OCI-LY3 (cell line): ENCODE measurements around the gene SEPTIN12.

Experiments
- EZH2phosphoT487 ChIP-seq: fragments of 200-600 bp; shearing (Covaris generic); IDR thresholded peaks from 2 replicates; pipeline ENCODE4 v1.6.1; 2018; ENCODE audit warnings: antibody characterized with exemption, mixed run types, low read depth
- TF ChIP-seq, protein P1 (sequence below): fragments of 200-600, 300-600 bp; sonication (generic); IDR thresholded peaks from 2 replicates; pipeline ENCODE4 v1.5.1; 2014; ENCODE audit warnings: antibody characterized with exemption, low read length, low read depth

DNA sequence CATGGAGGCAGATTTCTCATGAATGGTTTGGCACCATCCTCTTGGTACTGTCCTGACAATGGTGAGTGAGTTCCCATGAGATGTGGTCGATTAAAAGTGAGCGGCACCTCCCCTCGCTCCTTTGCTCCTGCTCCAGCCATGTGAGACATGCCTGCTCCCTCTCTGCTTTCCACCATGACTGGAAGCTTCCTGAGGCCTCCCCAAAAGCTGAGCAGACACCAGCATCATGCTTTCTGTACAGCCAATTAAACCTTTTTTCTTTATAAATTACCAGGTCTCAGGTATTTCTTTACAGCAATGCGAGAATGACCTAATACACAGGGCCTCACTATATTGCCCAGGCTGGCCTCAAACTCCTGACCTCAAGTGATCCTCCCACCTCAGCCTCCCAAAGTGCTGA lies 33.3 kb downstream of the SEPTIN12 start:
- TF ChIP-seq, protein P1, sequence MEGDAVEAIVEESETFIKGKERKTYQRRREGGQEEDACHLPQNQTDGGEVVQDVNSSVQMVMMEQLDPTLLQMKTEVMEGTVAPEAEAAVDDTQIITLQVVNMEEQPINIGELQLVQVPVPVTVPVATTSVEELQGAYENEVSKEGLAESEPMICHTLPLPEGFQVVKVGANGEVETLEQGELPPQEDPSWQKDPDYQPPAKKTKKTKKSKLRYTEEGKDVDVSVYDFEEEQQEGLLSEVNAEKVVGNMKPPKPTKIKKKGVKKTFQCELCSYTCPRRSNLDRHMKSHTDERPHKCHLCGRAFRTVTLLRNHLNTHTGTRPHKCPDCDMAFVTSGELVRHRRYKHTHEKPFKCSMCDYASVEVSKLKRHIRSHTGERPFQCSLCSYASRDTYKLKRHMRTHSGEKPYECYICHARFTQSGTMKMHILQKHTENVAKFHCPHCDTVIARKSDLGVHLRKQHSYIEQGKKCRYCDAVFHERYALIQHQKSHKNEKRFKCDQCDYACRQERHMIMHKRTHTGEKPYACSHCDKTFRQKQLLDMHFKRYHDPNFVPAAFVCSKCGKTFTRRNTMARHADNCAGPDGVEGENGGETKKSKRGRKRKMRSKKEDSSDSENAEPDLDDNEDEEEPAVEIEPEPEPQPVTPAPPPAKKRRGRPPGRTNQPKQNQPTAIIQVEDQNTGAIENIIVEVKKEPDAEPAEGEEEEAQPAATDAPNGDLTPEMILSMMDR: no peak
- no peak for TF ChIP-seq EZH2phosphoT487
